ENCODE results near the gene EPB41L2.
A peak's percentile ranks its signal among the peaks of the same experiment; 100 is the strongest.

Gene EPB41L2

DNA sequence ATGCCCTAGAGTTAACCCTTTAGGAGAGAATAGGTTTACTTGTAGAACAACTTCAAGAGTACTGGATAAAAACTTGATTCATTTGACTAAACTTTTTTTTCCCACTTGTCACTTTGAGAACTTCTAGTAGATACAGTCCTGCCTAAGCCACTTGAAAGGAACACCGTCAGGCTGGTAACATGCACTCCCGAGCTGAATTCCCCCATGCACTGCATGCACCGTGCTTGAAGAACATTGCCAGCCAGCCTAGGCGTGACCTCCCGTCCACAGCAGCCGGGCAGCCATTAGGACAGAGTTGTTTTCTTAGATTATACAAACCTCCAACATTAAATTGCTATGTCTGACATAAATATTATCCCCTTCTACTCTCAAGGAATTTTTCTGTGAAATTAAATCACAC lies 183.2 kb downstream of the EPB41L2 start:
- H3K27ac ChIP-seq (ENCODE audit: low read length): no peak overlapping the region
- H3K79me2 ChIP-seq (ENCODE audit: low read length): no peaks in the 10 kb centered on the region
- TF ChIP-seq EZH2phosphoT487 (IDR thresholded peaks at IDR 0.05; ENCODE audit: low read depth) (no peak), CTCF (IDR thresholded peaks at IDR 0.05; ENCODE audit: low read depth, low read length) (no peak)
- H3K4me3 ChIP-seq (ENCODE audit: low read length): no peak overlapping the region
- H2AFZ ChIP-seq (ENCODE audit: low read depth, low read length): no peak overlapping the region
- peaks cover 3% of the 10 kb centered on the region for H3K4me1 ChIP-seq (ENCODE audit: low read length)
- no peaks in the 10 kb centered on the region for H3K36me3 ChIP-seq (replicated peaks; ENCODE audit: low read depth, low read length)
- no peaks in the 10 kb centered on the region for H4K20me1 ChIP-seq (ENCODE audit: insufficient read depth, low read length)
- H3K27me3 ChIP-seq (ENCODE audit: low read depth, low read length): no peaks in the 10 kb centered on the region; the same call in 1 of the 2 replicates
- no peak overlapping the region for H3K4me2 ChIP-seq (ENCODE audit: low read length)
- no peaks in the 10 kb centered on the region for H3K9me3 ChIP-seq (ENCODE audit: insufficient read depth, low read length)
- no peak overlapping the region for H3K9ac ChIP-seq (ENCODE audit: low read length)

DNA sequence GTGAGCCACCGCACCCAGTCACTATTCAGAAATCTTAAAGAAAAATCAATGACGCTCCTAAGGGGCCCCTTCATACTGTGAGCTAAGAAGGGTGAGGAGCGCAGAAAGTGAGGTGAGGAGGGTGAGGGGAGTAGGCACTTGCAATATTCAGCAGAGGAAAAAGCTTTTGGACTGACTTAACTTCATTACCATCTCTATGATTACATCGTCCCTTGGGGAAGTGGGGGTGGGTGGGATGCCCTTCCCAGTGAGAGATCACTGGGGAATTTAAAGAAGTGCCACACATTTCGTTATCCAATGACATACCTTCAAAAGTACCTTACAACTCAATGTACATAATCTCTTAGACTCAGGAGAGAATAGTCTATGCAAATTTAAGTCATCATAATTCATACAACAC lies 189.3 kb downstream of the EPB41L2 start:
- no peaks in the 10 kb centered on the region for H3K27me3 ChIP-seq (ENCODE audit: low read depth, low read length)
- TF ChIP-seq CTCF (IDR thresholded peaks at IDR 0.05; ENCODE audit: low read depth, low read length) (no peak), EZH2phosphoT487 (IDR thresholded peaks at IDR 0.05; ENCODE audit: low read depth) (no peak)
- H3K27ac ChIP-seq (ENCODE audit: low read length): no peak overlapping the region
- no peaks in the 10 kb centered on the region; the same call in 1 of the 2 replicates for H3K4me1 ChIP-seq (ENCODE audit: low read length)
- no peak overlapping the region for H2AFZ ChIP-seq (ENCODE audit: low read depth, low read length)
- H3K4me3 ChIP-seq (ENCODE audit: low read length): no peak overlapping the region
- H4K20me1 ChIP-seq (ENCODE audit: insufficient read depth, low read length): no peaks in the 10 kb centered on the region
- no peak overlapping the region for H3K9ac ChIP-seq (ENCODE audit: low read length)
- no peaks in the 10 kb centered on the region for H3K36me3 ChIP-seq (replicated peaks; ENCODE audit: low read depth, low read length)
- H3K4me2 ChIP-seq (ENCODE audit: low read length): no peak overlapping the region
- no peaks in the 10 kb centered on the region for H3K9me3 ChIP-seq (ENCODE audit: insufficient read depth, low read length)
- no peaks in the 10 kb centered on the region for H3K79me2 ChIP-seq (ENCODE audit: low read length)

DNA sequence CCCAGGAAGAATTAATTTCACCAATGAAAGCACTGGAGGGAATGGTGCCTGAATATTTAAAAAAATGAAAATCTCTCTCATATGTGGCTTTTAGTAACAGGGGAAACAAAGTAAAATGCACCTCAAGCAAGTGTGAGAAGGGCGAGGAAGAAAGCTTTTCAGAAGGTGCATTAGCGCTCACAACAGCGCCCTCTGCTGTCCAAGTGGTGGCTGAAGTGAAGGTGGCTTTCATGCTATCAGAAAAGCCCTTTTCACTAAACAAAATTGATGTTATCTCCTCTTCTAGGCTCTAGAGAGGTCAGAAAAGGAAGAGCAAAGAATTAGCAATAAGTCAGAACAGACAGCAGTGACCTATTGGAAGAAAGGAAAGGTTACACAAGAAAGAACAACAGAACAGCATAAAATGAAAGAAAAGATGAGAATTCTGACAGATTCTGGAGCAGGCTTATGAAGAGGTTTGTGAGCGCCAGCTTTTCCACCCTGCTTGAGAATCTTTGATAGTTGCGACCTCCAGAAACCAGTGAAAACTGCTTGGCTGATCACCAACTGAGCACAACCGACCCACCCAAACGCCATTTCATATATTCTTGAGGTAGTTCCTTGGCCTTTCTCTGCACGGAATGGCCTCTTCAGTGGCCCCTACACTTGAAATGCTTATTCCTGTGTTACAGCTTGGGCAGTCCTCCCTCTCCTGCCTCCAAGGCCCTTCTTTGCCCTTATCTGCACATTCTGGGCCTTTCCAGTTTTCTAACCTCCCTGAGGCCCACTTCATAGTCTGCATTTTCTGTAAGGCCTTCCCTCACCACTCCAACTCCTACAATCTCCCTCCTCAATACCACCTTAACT lies 190.6 kb downstream of the EPB41L2 start:
- Histone ChIP-seq H3K4me2 (ENCODE audit: low read length) (no peak overlapping the region), H3K4me3 (ENCODE audit: low read length) (no peak overlapping the region), H3K9ac (ENCODE audit: low read length) (no peak overlapping the region), H4K20me1 (ENCODE audit: insufficient read depth, low read length) (no peaks in the 10 kb centered on the region), H3K4me1 (ENCODE audit: low read length) (no peaks in the 10 kb centered on the region; the same call in 1 of the 2 replicates), H2AFZ (ENCODE audit: low read depth, low read length) (no peak overlapping the region), H3K27me3 (ENCODE audit: low read depth, low read length) (no peaks in the 10 kb centered on the region), H3K79me2 (ENCODE audit: low read length) (no peaks in the 10 kb centered on the region), H3K27ac (ENCODE audit: low read length) (no peak overlapping the region), H3K9me3 (ENCODE audit: insufficient read depth, low read length) (no peaks in the 10 kb centered on the region), H3K36me3 (replicated peaks; ENCODE audit: low read depth, low read length) (no peaks in the 10 kb centered on the region)
- peak; percentile 81 for TF ChIP-seq CTCF (IDR thresholded peaks at IDR 0.05; ENCODE audit: low read depth, low read length)
- TF ChIP-seq EZH2phosphoT487 (IDR thresholded peaks at IDR 0.05; ENCODE audit: low read depth): no peak

DNA sequence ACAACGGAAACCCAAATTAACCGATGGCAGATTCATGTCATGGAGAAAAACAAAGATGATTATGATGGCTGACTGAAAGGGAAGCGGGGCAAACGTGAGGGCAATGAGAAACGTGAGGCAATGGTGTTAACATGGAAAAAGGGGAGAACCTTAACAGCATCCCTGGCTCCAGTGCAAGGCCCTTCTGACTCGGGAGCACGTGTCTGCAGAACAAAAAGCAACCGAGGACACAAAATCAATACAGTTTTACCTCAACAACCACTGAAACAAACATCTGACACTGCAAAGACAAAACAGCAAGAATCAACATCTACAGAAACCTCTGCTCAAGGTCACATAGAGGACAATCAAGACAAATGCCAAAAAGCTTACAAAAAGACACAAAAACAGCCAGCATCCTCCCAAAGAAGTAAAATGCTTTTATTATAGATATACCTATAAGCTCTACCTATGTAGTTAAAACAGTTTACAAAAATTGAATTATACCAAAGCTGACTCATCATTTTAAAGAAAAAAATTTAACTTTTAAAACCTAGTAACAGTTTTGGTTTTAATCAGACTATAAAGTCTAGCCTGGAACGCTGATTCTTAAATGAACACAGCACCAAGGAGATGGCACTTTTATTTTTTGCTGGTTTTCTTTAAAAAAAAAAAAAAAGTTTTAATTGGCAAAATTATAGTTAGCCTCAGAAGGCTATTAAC lies 192.7 kb downstream of the EPB41L2 start:
- Histone ChIP-seq H3K9ac (ENCODE audit: low read length) (no peak overlapping the region), H3K4me2 (ENCODE audit: low read length) (no peak overlapping the region), H3K27me3 (ENCODE audit: low read depth, low read length) (no peaks in the 10 kb centered on the region; the same call in 1 of the 2 replicates), H3K27ac (ENCODE audit: low read length) (no peak overlapping the region), H3K9me3 (ENCODE audit: insufficient read depth, low read length) (no peaks in the 10 kb centered on the region), H3K4me3 (ENCODE audit: low read length) (no peak overlapping the region), H2AFZ (ENCODE audit: low read depth, low read length) (no peak overlapping the region), H3K4me1 (ENCODE audit: low read length) (no peaks in the 10 kb centered on the region), H4K20me1 (ENCODE audit: insufficient read depth, low read length) (no peaks in the 10 kb centered on the region), H3K36me3 (replicated peaks; ENCODE audit: low read depth, low read length) (no peaks in the 10 kb centered on the region), H3K79me2 (ENCODE audit: low read length) (no peaks in the 10 kb centered on the region)
- TF ChIP-seq CTCF (IDR thresholded peaks at IDR 0.05; ENCODE audit: low read depth, low read length): no peak
- no peak for TF ChIP-seq EZH2phosphoT487 (IDR thresholded peaks at IDR 0.05; ENCODE audit: low read depth)
